RWPE2 (cell line): ENCODE measurements around the gene MIPOL1.
"Not testable (repeated sequence)": the region's sequence is repeated elsewhere in the genome, so short reads cannot be mapped to it uniquely, and the experiment has no call there.

ENCODE experiments used
- ATAC-seq: fragments of 200-7000 bp; cut with Tn5 transposase; 3 replicates; pipeline ENCODE4 v1.9.1; 2021; ENCODE audit warnings: low read depth
- DNase-seq: peaks from one replicate; pipeline ENCODE4 v3.0.0-alpha.2; 2020; ENCODE audit warnings: low spot score
- H3K27ac ChIP-seq: fragments of 450-650 bp; 2 replicates; pipeline ENCODE4 v1.5.1; 2017; ENCODE audit warnings: mild to moderate bottlenecking; ENCODE audit not compliant: poor library complexity, severe bottlenecking
- H3K27me3 ChIP-seq: fragments of 250-450 bp; sonication (Bioruptor Pico); 2 replicates; pipeline ENCODE4 v1.5.1; 2021; ENCODE audit warnings: mild to moderate bottlenecking, moderate library complexity; ENCODE audit not compliant: insufficient read depth, poor library complexity, severe bottlenecking
- H3K36me3 ChIP-seq: fragments of 250-450 bp; sonication (Bioruptor Pico); 2 replicates; pipeline ENCODE4 v1.5.1; 2020; ENCODE audit warnings: low read depth, mild to moderate bottlenecking, moderate library complexity
- H3K4me1 ChIP-seq: fragments of 250-450 bp; sonication (Bioruptor Pico); 2 replicates; pipeline ENCODE4 v1.5.1; 2021; ENCODE audit warnings: mild to moderate bottlenecking, moderate library complexity; ENCODE audit not compliant: insufficient read depth, poor library complexity, severe bottlenecking
- H3K4me3 ChIP-seq: fragments of 250-450 bp; sonication (Bioruptor Pico); 2 replicates; pipeline ENCODE4 v1.5.1; 2021; ENCODE audit warnings: mild to moderate bottlenecking, moderate library complexity; ENCODE audit not compliant: severe bottlenecking
- H3K9me3 ChIP-seq: fragments of 250-450 bp; sonication (Bioruptor Pico); 2 replicates; pipeline ENCODE4 v1.5.1; 2021; ENCODE audit warnings: mild to moderate bottlenecking, moderate library complexity; ENCODE audit not compliant: severe bottlenecking
- CTCF ChIP-seq: fragments of 450-650 bp; IDR thresholded peaks from one replicate; pipeline ENCODE4 v1.5.1; 2017; ENCODE audit warnings: mild to moderate bottlenecking, moderate library complexity; ENCODE audit not compliant: poor library complexity, severe bottlenecking

MIPOL1 gene

GRCh38 chr14:37202812-37203211, 5.1 kb downstream of the MIPOL1 start:
- Histone ChIP-seq H3K27me3 (no peaks in the 10 kb centered on the region), H3K36me3 (no peaks in the 10 kb centered on the region), H3K27ac (peak overlapping the region; percentile 43), H3K4me1 (peaks cover 15% of the 10 kb centered on the region), H3K4me3 (no peak overlapping the region), H3K9me3 (peaks cover 10% of the 10 kb centered on the region)
- TF ChIP-seq CTCF: no peak
- ATAC-seq (peak; percentile 56; the same call in 2 of the 3 replicates), DNase-seq (no peak)

GRCh38 chr14:37203423-37203822, 5.7 kb downstream of the MIPOL1 start:
- no peak for TF ChIP-seq CTCF
- peak overlapping the region; percentile 43 for H3K27ac ChIP-seq
- no peak for ATAC-seq
- H3K4me1 ChIP-seq: peaks cover 15% of the 10 kb centered on the region
- H3K9me3 ChIP-seq: peaks cover 10% of the 10 kb centered on the region
- no peak overlapping the region for H3K4me3 ChIP-seq
- H3K36me3 ChIP-seq: no peaks in the 10 kb centered on the region
- DNase-seq: no peak
- H3K27me3 ChIP-seq: no peaks in the 10 kb centered on the region

- H3K27ac ChIP-seq, ATAC-seq, H3K36me3 ChIP-seq, DNase-seq, H3K4me3 ChIP-seq, H3K27me3 ChIP-seq: not testable (repeated sequence)
- Histone ChIP-seq H3K9me3 (peaks cover 10% of the 10 kb centered on the region), H3K4me1 (peaks cover 15% of the 10 kb centered on the region)
These were observed 8.2 kb downstream of the MIPOL1 start for GRCh38 chr14:37205623-37206605.

GRCh38 chr14:37209617-37210016, 11.9 kb downstream of the MIPOL1 start:
- not testable (repeated sequence) for H3K36me3 ChIP-seq, H3K4me1 ChIP-seq, H3K27me3 ChIP-seq, DNase-seq, ATAC-seq, H3K4me3 ChIP-seq, H3K27ac ChIP-seq
- H3K9me3 ChIP-seq: peaks cover 10% of the 10 kb centered on the region

- Histone ChIP-seq H3K27ac (no peak overlapping the region), H3K36me3 (no peaks in the 10 kb centered on the region), H3K4me1 (no peaks in the 10 kb centered on the region), H3K27me3 (no peaks in the 10 kb centered on the region), H3K9me3 (peaks cover 10% of the 10 kb centered on the region), H3K4me3 (no peak overlapping the region)
- DNase-seq (no peak), ATAC-seq (no peak)
- no peak for TF ChIP-seq CTCF
These were observed 12.7 kb downstream of the MIPOL1 start for GRCh38 chr14:37210448-37210847.

GRCh38 chr14:37213016-37213415, 15.3 kb downstream of the MIPOL1 start:
- Histone ChIP-seq H3K4me3 (no peak overlapping the region), H3K9me3 (no peaks in the 10 kb centered on the region), H3K27ac (no peak overlapping the region), H3K27me3 (no peaks in the 10 kb centered on the region), H3K4me1 (no peaks in the 10 kb centered on the region), H3K36me3 (no peaks in the 10 kb centered on the region)
- TF ChIP-seq CTCF: no peak
- no peak for DNase-seq
- ATAC-seq: no peak
